Mesenchymal stem cell (in vitro differentiated cells and primary cell): Measurements from ENCODE around the gene MRPS12.
A peak's percentile ranks its signal among the peaks of the same experiment; 100 is the strongest.

ENCODE experiments used
- DNase-seq: peaks from one replicate; pipeline ENCODE4 v3.0.0-alpha.2; 2013
- H2AFZ ChIP-seq: one replicate; pipeline ENCODE4 v1.6.1; 2013; ENCODE audit warnings: low read depth, mild to moderate bottlenecking, control low read depth, inconsistent platforms, low read length, moderate library complexity
- H2AK5ac ChIP-seq: 2 replicates; pipeline ENCODE4 v1.6.1; 2013; ENCODE audit warnings: low read length, moderate library complexity, mild to moderate bottlenecking, inconsistent platforms; ENCODE audit not compliant: severe bottlenecking
- H2BK120ac ChIP-seq: one replicate; pipeline ENCODE4 v1.6.1; 2013; ENCODE audit warnings: low read depth, mild to moderate bottlenecking, inconsistent platforms, low read length, moderate library complexity
- H2BK12ac ChIP-seq, 2 experiments: one replicate each; pipeline ENCODE4 v1.6.1; 2013; ENCODE audit warnings: inconsistent platforms in 2 of 2, low read length in 2 of 2, mild to moderate bottlenecking in 2 of 2, moderate library complexity in 2 of 2, control low read depth in 1 of 2
- H2BK15ac ChIP-seq: one replicate; pipeline ENCODE4 v1.6.1; 2013; ENCODE audit warnings: mild to moderate bottlenecking, low read depth, inconsistent platforms; ENCODE audit not compliant: poor library complexity, severe bottlenecking
- H2BK5ac ChIP-seq: 2 replicates; pipeline ENCODE4 v1.6.1; 2013; ENCODE audit warnings: low read depth, mild to moderate bottlenecking, low read length, control low read depth, inconsistent platforms; ENCODE audit not compliant: poor library complexity, severe bottlenecking
- H3K14ac ChIP-seq, 2 experiments: one replicate each; pipeline ENCODE4 v1.6.1; 2013; ENCODE audit warnings: inconsistent platforms in 2 of 2, low read length in 2 of 2, control low read depth in 1 of 2, mild to moderate bottlenecking in 1 of 2, moderate library complexity in 1 of 2
- H3K18ac ChIP-seq, 2 experiments: one replicate each; pipeline ENCODE4 v1.6.1; 2013; ENCODE audit warnings: inconsistent platforms in 2 of 2, low read length in 2 of 2, control low read depth in 1 of 2, low read depth in 1 of 2, mild to moderate bottlenecking in 1 of 2
- H3K23ac ChIP-seq, 2 experiments: one replicate each; pipeline ENCODE4 v1.6.1; 2013; ENCODE audit warnings: inconsistent platforms in 2 of 2, low read length in 2 of 2, mild to moderate bottlenecking in 2 of 2, moderate library complexity in 2 of 2, control low read depth in 1 of 2
- H3K27ac ChIP-seq: 2 replicates; pipeline ENCODE4 v1.5.1; 2013; ENCODE audit warnings: mild to moderate bottlenecking, moderate library complexity, low read length, control low read depth, inconsistent platforms; ENCODE audit not compliant: poor library complexity, severe bottlenecking
- H3K27me3 ChIP-seq, 2 experiments: 2 replicates each; pipeline versions ENCODE4 v1.6.1 to v1.7.0; 2013; ENCODE audit warnings: low read length in 2 of 2, mild to moderate bottlenecking in 2 of 2, moderate library complexity in 2 of 2, control low read depth in 1 of 2, inconsistent platforms in 1 of 2; ENCODE audit not compliant: control insufficient read depth in 1 of 2, insufficient read depth in 1 of 2
- H3K36me3 ChIP-seq, 2 experiments: 2 replicates each; pipeline versions ENCODE4 v1.6.1 to v1.7.0; 2013; ENCODE audit warnings: low read length in 2 of 2, control low read depth in 1 of 2, inconsistent platforms in 1 of 2, low read depth in 1 of 2, mild to moderate bottlenecking in 1 of 2; ENCODE audit not compliant: insufficient read depth in 2 of 2, control insufficient read depth in 1 of 2
- H3K4ac ChIP-seq, 2 experiments: one replicate each; pipeline ENCODE4 v1.6.1; 2013; ENCODE audit warnings: inconsistent platforms in 2 of 2, low read length in 2 of 2, mild to moderate bottlenecking in 2 of 2, moderate library complexity in 2 of 2, control low read depth in 1 of 2, low read depth in 1 of 2
- H3K4me1 ChIP-seq: 2 replicates; pipeline ENCODE4 v1.6.1; 2013; ENCODE audit warnings: low read depth, low read length, control low read depth; ENCODE audit not compliant: control insufficient read depth, insufficient read depth
- H3K4me2 ChIP-seq: 2 replicates; pipeline ENCODE4 v1.6.1; 2013; ENCODE audit warnings: low read length, mild to moderate bottlenecking, inconsistent platforms; ENCODE audit not compliant: poor library complexity, severe bottlenecking
- H3K4me3 ChIP-seq, 2 experiments: 2 replicates each; pipeline versions ENCODE4 v1.5.1 to v1.7.0; 2013; ENCODE audit warnings: low read length in 2 of 2, mild to moderate bottlenecking in 2 of 2, control low read depth in 1 of 2, low read depth in 1 of 2; ENCODE audit not compliant: insufficient read depth in 1 of 2
- H3K79me1 ChIP-seq: replicated peaks from 2 replicates; pipeline ENCODE4 v1.6.1; 2013; ENCODE audit warnings: mild to moderate bottlenecking, control low read depth, low read length, inconsistent platforms; ENCODE audit not compliant: poor library complexity, severe bottlenecking
- H3K9ac ChIP-seq: 2 replicates; pipeline ENCODE4 v1.7.0; 2013; ENCODE audit warnings: mild to moderate bottlenecking, low read length, moderate library complexity
- H3K9me3 ChIP-seq: 2 replicates; pipeline ENCODE4 v1.7.0; 2013; ENCODE audit warnings: mild to moderate bottlenecking, low read length; ENCODE audit not compliant: control insufficient read depth
- H4K8ac ChIP-seq: one replicate; pipeline ENCODE4 v1.6.1; 2013; ENCODE audit warnings: inconsistent platforms, mild to moderate bottlenecking, low read length, moderate library complexity
- H4K91ac ChIP-seq: one replicate; pipeline ENCODE4 v1.6.1; 2013; ENCODE audit warnings: mild to moderate bottlenecking, low read length, inconsistent platforms
- WGBS: methylation state at CpG from one replicate; pipeline ENCODE4 v1.1.7; 2013; ENCODE audit warnings: mixed read lengths; 5-methylcytosine and 5-hydroxymethylcytosine counted together

The MRPS12 gene

DNA sequence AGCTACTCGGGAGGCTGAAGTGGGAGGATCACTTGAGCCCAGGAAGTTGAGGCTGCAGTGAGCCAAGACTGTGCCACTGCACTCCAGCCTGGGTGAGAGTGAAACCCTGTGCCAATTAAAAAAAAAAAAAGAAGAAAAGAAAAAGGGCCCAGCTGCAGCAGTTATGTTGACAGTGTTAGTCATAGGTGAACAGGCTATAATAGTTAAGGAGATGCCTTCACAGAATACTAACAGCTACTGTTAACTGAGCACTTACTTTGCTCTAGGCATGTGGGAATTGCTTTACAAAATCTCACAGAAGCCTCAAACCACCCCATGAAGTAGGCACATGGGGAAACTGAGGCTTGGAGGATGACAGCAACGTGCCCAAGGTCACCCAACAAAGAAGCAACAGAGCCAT lies 40.9 kb downstream of the MRPS12 start:
- peaks cover 9% of the 10 kb centered on the region for H3K4me1 ChIP-seq
- H2BK15ac ChIP-seq = no peak overlapping the region
- no peaks in the 10 kb centered on the region for H3K27me3 ChIP-seq
- H3K4ac ChIP-seq = no peak overlapping the region
- no peak overlapping the region for H2BK120ac ChIP-seq
- no peak overlapping the region for H2AK5ac ChIP-seq
- no peak overlapping the region for H3K14ac ChIP-seq
- H4K8ac ChIP-seq = no peak overlapping the region
- no peak overlapping the region for H2AFZ ChIP-seq
- no peak overlapping the region for H2BK5ac ChIP-seq
- no peaks in the 10 kb centered on the region for H3K9me3 ChIP-seq
- no peak overlapping the region for H3K27ac ChIP-seq
- no peak overlapping the region for H2BK12ac ChIP-seq
- peaks cover 3 to 10% of the 10 kb centered on the region in 2 experiments for H3K36me3 ChIP-seq
- H4K91ac ChIP-seq = no peak overlapping the region
- peaks cover 20% of the 10 kb centered on the region for H3K79me1 ChIP-seq
- no peak overlapping the region for H3K4me2 ChIP-seq
- no peak overlapping the region for H3K4me3 ChIP-seq
- no peak overlapping the region for H3K23ac ChIP-seq
- 100% methylated on average over 1 of the region's 2 CpGs for WGBS
- DNase-seq = no peak
- H3K18ac ChIP-seq = no peak overlapping the region
- no peak overlapping the region for H3K9ac ChIP-seq

DNA sequence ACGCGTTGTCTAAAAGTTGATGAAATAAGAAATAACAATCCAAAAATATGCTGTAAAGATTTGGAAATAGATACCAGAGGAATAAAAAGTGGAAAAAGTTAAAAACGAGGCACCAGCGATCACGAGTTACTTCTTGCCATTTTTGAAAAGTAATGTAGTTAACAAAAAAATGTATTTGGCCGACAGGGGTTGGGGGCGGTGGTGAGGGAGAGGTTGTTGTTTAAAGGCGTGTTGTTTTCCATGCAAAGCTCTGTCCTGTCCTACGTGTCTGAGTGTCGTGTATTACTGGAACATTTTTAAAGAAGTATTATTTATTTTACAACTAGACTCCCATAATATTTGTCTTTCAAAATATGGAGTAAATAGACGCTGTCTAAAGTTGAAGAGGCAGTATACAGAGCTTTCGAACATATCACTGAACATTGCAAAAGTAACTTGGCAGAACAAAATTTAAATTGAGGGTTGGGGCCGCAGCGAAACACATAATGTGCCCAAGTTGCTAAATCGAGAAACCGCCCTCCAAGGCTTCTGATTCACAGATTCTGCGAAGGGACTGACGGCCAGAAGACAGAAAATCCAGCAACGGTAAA lies 44.0 kb downstream of the MRPS12 start:
- Histone ChIP-seq H4K8ac (no peak overlapping the region), H3K9ac (peak overlapping the region; percentile 90), H3K4me2 (peak overlapping the region; percentile 56), H2BK12ac (no peak overlapping the region), H3K36me3 (peaks cover 0 to 3% of the 10 kb centered on the region in 2 experiments), H3K4me1 (peaks cover 14% of the 10 kb centered on the region), H3K79me1 (peaks cover 12% of the 10 kb centered on the region), H4K91ac (no peak overlapping the region), H3K4me3 (peak overlapping the region; percentile 83 to 85), H3K27ac (peak overlapping the region; percentile 72), H2BK120ac (no peak overlapping the region), H3K23ac (peak overlapping the region in 1 of 2 experiments; percentile 59), H2AFZ (peak overlapping the region; percentile 79), H3K14ac (peak overlapping the region in 1 of 2 experiments; percentile 59), H3K18ac (peak overlapping the region; percentile 14 to 88), H2BK15ac (no peak overlapping the region), H3K27me3 (no peaks in the 10 kb centered on the region), H2AK5ac (no peak overlapping the region), H2BK5ac (no peak overlapping the region), H3K4ac (no peak overlapping the region), H3K9me3 (no peaks in the 10 kb centered on the region)
- no peak for DNase-seq
- WGBS = 23% methylated on average over 16 of the region's 19 CpGs

DNA sequence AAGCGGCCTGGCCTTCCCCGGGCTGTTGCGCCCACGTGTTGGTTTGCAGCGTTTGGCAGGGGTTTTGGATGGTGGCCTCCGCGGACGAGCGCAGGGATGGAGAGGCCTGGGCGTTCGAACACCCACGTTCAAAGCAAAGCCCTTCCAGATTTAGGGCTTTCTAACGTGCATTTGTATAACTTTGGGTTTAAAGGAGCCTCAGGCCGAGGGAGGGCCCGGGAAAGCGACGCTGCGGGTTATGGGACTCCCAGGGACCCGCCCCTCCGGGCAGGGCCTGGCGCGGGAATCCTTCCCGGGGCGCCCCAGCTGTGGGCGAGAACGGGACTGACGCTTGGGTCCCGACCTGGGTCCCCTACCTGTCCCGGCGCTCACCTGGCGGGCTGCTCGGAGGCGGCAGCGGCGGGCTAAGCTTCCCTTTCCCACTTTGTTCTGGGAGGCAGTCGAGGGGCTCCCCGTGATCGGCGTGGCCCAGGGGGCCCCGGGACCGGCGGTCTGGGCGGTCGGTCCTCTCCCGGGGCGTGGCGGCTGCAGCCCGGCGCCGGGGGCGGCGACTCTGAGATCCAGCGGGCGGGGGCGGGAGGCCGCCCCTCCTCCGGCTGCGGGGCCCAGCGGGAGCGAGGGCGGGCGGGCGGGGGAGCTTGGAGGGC lies 44.6 kb downstream of the MRPS12 start, which contains the start of gene FBXO17:
Gene FBXO17 (minus strand): TSS at position 529 of the 647 bp plus-strand sequence. CDS start 25,423 bp downstream, outside the sequence.
- H3K9ac ChIP-seq = peak within 1 kb of the TSS; percentile 90
- H3K18ac ChIP-seq = peak within 1 kb of the TSS; percentile 88
- WGBS = under 1% methylated on average over 44 of the region's 63 CpGs
- H2BK5ac ChIP-seq = peak within 1 kb of the TSS; percentile 86
- peaks cover 0 to 3% of the 10 kb centered on the region in 2 experiments for H3K36me3 ChIP-seq
- H3K14ac ChIP-seq = peak within 1 kb of the TSS in 1 of 2 experiments; percentile 59
- H2AK5ac ChIP-seq = peak within 1 kb of the TSS; percentile 65
- H3K23ac ChIP-seq = peak within 1 kb of the TSS in 1 of 2 experiments; percentile 59
- peak within 1 kb of the TSS; percentile 97 for H3K27ac ChIP-seq
- peak within 1 kb of the TSS; percentile 82 for H4K91ac ChIP-seq
- peak within 1 kb of the TSS; percentile 86 for H4K8ac ChIP-seq
- DNase-seq = peak; percentile 72
- H3K4me2 ChIP-seq = peak within 1 kb of the TSS; percentile 56
- H3K9me3 ChIP-seq = no peaks in the 10 kb centered on the region
- peak within 1 kb of the TSS in 1 of 2 experiments; percentile 93 for H3K4ac ChIP-seq
- peak within 1 kb of the TSS; percentile 13 for H2BK15ac ChIP-seq
- H2BK120ac ChIP-seq = peak within 1 kb of the TSS; percentile 56
- peak within 1 kb of the TSS; percentile 79 for H2AFZ ChIP-seq
- peak within 1 kb of the TSS; percentile 83 to 85 for H3K4me3 ChIP-seq
- peaks cover 14% of the 10 kb centered on the region for H3K4me1 ChIP-seq
- H2BK12ac ChIP-seq = peak within 1 kb of the TSS in 1 of 2 experiments; percentile 78
- H3K27me3 ChIP-seq = no peaks in the 10 kb centered on the region
- H3K79me1 ChIP-seq = peaks cover 11% of the 10 kb centered on the region

DNA sequence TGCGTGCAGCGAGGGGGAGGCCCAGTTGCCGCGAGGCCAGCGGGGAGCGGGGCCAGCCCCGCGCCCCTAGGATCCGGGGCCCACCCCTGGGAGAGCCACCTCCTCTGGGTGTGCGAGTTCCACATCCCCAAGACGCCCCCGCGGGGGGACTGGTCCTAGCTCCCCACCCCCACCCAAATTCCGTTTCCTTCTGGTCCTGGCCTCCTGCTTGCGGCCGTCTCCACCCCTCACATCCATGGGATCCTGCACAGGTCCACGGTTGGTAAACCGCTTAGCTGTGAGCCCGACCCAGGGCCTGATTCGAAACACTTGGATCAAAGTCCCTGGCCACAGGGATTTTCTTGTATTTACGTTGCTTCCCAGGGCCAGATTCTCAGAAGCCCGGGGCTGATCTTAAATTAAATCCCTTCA lies 45.1 kb downstream of the MRPS12 start:
- Histone ChIP-seq H2BK15ac (no peak overlapping the region), H2BK120ac (peak overlapping the region; percentile 56), H3K4ac (peak overlapping the region in 1 of 2 experiments; percentile 47), H3K18ac (peak overlapping the region; percentile 88), H3K9me3 (no peaks in the 10 kb centered on the region), H3K23ac (no peak overlapping the region), H2BK12ac (peak overlapping the region in 1 of 2 experiments; percentile 78), H3K36me3 (peaks cover 0 to 3% of the 10 kb centered on the region in 2 experiments), H3K4me2 (peak overlapping the region; percentile 36), H3K4me1 (peaks cover 17% of the 10 kb centered on the region), H2BK5ac (peak overlapping the region; percentile 67), H4K91ac (peak overlapping the region; percentile 25), H3K4me3 (peak overlapping the region; percentile 83 to 85), H3K14ac (no peak overlapping the region), H3K27ac (peak overlapping the region; percentile 97), H3K9ac (peak overlapping the region; percentile 83), H3K79me1 (peaks cover 7% of the 10 kb centered on the region), H3K27me3 (no peaks in the 10 kb centered on the region), H2AK5ac (peak overlapping the region; percentile 65), H4K8ac (peak overlapping the region; percentile 86), H2AFZ (peak overlapping the region; percentile 64)
- DNase-seq = peak; percentile 61
- 2% methylated on average over 16 of the region's 22 CpGs for WGBS
